A549 treated with Hydrocortisone at 1 μM for 4 hours (cell line): ENCODE measurements around the gene C5AR1. TPM values are rescaled to one million over a fixed set of nuclear protein-coding genes. Genes with fewer than 3 reads are reported as not detected.

Source experiments
- total RNA-seq: library from RNA; stranded (reverse); fragments of 200-300 nt; extraction: Qiagen RNA extraction; gene quantifications from 5 replicates; pipeline ENCODE4 v1.2.3, GENCODE V29; 2022

The C5AR1 gene
- 1.5 to 2.8 TPM (median 2.1 TPM) in 5 replicates for total RNA-seq

DNA sequence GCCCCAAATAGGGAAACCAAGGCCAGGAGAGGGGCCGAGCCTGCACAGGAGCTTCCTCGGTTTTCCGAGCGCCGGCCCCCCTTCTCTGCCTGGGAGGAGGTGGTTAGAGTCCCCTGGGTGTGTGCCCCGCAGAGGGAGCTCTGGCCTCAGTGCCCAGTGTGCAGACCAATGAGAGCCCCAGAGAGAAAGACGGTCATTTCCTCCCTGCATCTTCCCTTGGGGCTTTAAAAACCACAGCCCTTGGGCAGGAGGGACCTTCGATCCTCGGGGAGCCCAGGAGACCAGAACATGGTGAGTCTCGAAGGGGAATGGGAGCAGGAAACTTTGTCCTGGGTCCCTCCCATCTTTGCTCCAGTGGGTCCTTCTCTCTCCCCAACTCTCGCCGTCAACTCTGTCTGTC is at the start of gene C5AR1:
Gene C5AR1 (plus strand): TSS at position 254 of the 400 bp plus-strand sequence. CDS start 35 bp downstream, at position 289.

DNA sequence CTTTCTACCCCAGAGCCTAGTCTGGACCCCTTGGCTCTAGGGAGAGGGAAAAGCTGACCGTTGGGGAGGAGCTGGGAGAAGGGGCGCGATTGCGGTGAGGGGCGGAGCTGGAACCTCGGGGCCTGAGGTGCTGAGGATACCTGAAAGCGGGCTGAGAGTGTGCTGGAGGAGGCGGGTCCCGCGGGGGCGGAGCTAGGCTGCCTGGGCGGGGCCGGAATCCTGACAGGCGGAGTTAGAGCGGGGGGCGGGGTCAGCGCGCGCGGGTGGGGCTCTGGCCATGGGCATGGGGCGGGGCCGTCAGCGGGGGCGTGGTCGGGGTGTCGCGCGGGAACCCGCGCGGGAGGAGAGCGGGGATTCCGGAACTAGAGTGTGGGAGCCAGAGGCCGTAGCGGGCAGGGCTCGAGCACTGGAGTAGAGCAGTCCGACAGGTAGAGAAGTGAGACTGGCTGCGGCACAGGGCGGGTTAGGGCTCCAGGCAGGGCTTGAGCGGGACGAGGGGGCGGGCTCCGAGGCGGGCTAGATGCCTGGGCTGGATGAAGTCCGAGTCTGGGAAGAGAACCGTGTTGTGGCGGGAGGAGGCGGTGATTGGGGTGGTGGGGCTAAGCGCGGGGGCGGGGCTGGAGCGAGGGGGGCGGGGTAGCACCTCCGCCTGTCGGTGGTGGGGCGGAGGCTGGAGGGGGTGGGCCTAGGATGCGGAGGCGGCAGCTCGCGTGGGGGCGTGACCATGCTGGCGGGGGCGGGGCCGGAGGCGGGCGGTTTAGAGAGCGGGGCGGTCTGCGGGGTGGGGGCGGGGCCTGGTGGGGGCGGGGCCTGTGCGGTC is 35.4 kb upstream of the C5AR1 start, which contains the start of gene INAFM1:
Gene INAFM1 (plus strand): TSS at position 815 of the 820 bp plus-strand sequence. CDS start 35 bp downstream, outside the sequence.

DNA sequence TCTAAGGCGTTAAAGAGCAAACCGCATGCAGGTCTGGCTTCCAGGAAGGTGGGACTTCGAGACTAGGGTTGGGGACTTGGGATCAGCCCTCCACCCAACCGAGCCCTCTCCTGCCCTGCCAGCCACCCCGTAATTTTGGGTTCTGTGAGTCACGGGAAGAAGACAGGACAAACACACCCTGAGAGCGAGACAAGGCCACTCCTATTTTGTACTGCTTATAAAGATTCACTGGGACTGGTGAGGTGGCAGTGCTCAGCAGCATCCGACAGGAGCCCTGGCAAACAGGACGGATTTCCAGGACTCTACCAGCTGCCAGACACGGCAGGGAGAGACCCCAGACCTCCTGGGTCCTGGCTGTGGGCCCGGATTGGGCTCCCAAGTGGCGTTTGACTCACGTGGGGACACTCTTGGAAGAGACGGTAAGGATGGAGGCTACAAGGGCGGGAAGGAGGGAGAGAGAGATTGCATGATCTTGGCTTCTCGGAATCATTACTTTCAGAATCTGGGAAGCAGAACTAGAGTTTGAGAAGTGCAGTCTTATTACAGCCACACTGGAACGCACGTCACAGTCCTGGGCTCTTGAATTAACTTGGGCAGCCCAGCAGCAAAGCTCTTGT is 22.4 kb downstream of the C5AR1 start, which contains the start of gene C5AR2:
Gene C5AR2 (plus strand): TSS at position 245 of the 617 bp plus-strand sequence. CDS start 8,625 bp downstream, outside the sequence.

DNA sequence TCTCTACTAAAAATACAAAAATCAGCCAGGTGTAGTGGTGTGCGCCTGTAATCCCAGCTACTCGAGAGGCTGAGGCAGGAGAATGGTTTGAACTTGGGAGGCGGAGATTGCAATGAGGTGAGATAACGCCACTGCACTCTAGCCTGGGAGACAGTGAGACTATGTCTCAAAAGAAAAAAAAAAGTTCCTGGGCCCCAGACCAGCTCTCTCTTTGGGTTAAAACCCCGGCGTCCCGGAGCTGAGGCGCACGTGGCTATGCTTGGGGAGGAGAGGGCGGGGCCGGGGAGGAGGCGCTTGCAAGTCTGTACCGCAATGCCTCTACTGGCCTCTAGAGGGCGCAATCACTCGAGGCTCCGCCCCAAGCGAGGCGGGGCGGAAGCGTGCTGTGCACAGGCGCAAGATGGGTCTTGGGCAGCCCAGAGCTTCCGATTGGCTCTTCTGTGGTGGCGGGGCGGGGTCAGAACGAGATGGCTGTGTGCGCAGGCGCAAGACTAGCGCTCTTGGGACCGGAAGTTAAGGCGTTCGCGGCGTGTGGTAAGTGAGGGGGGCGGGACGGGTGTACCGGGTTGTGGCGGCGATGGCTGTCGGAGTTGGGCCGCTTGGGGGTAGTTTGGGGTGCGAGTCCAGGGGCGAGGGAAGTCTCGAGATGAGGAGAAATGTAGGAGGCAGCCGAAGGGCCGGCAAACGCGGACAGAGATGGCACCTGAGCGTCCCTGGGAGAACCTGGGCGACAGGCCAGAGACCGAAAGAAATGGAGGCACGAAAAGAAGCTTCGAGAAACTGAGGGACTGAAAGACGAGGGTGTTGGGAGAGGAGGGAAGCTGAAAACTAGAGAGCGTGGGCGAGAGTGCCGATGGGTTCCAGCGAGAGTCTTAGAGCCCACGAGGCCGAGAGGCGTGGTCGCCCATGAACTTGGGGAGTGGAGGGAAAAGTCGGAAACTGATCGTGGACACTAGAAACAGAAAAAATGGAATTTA is 39.4 kb downstream of the C5AR1 start, which contains the start of gene DHX34:
Gene DHX34 (plus strand): TSS at position 497 of the 977 bp plus-strand sequence. CDS start 3,716 bp downstream, outside the sequence.

Other genes with a start within 250 kb of the C5AR1 start
- 20.1 to 27.0 TPM (median 21.0 TPM) in 5 replicates for gene ZC3H4, start 196.1 kb upstream of the C5AR1 start, total RNA-seq
- gene SAE1, start 179.0 kb upstream of the C5AR1 start, total RNA-seq = 197 to 260 TPM (median 209 TPM) in 5 replicates
- gene BBC3, start 78.7 kb upstream of the C5AR1 start, total RNA-seq = 16.3 to 29.6 TPM (median 27.1 TPM) in 5 replicates
- gene CCDC9, start 53.3 kb upstream of the C5AR1 start, total RNA-seq = 21.7 to 26.3 TPM (median 23.8 TPM) in 5 replicates
- gene INAFM1, start 35.0 kb upstream of the C5AR1 start, total RNA-seq = 3.6 to 11.0 TPM (median 10.2 TPM) in 5 replicates
- gene C5AR2, start 22.3 kb downstream of the C5AR1 start, total RNA-seq = 8.7 to 15.7 TPM (median 10.6 TPM) in 5 replicates
- gene DHX34, start 39.5 kb downstream of the C5AR1 start, total RNA-seq = 31.8 to 37.2 TPM (median 35.8 TPM) in 5 replicates
- gene MEIS3, start 109.7 kb downstream of the C5AR1 start, total RNA-seq = 32.7 to 43.0 TPM (median 37.1 TPM) in 5 replicates
- gene SLC8A2, start 162.0 kb downstream of the C5AR1 start, total RNA-seq = 0.16 to 0.23 TPM (median 0.22 TPM) in 5 replicates
- 18.3 to 22.2 TPM (median 19.4 TPM) in 5 replicates for gene KPTN, start 174.4 kb downstream of the C5AR1 start, total RNA-seq
- 85.8 to 107 TPM (median 96.6 TPM) in 5 replicates for gene NAPA, start 205.2 kb downstream of the C5AR1 start, total RNA-seq